HEK293T (cell line): ENCODE data around the gene NOS1.

Experiments
- CTCF ChIA-PET: fragments of 350-600 bp; formaldehyde crosslinking; extraction: SDS; loops from one replicate; lab custom pipeline; 2021; ENCODE audit warnings: antibody characterized with exemption, inconsistent platforms; lab: Yijun Ruan, JAX
- POLR2A ChIA-PET: fragments of 350-600 bp; formaldehyde crosslinking; extraction: SDS; loops from one replicate; lab custom pipeline; 2020; ENCODE audit warnings: antibody characterized with exemption, inconsistent platforms; lab: Yijun Ruan, JAX
- DNase-seq: peaks from one replicate; pipeline ENCODE4 v3.0.0; 2012; ENCODE audit warnings: mixed read lengths; ENCODE audit errors: extremely low spot score
- ARNT ChIP-seq: fragments of 450-650 bp; IDR thresholded peaks from 2 replicates; pipeline ENCODE4 v1.6.1; 2017; ENCODE audit warnings: mild to moderate bottlenecking
- BHLHE40 ChIP-seq: fragments of 450-650 bp; IDR thresholded peaks from 2 replicates; pipeline ENCODE4 v1.6.1; 2016; ENCODE audit warnings: mild to moderate bottlenecking, moderate library complexity, borderline replicate concordance
- CTBP1 ChIP-seq: fragments of 450-650 bp; IDR thresholded peaks from 2 replicates; pipeline ENCODE4 v1.6.1; 2016; ENCODE audit warnings: borderline replicate concordance
- ELF4 ChIP-seq: fragments of 450-650 bp; IDR thresholded peaks from 2 replicates; pipeline ENCODE4 v1.6.1; 2017; ENCODE audit warnings: antibody characterized with exemption
- FOXA1 ChIP-seq: fragments of 450-650 bp; IDR thresholded peaks from 2 replicates; pipeline ENCODE4 v1.6.1; 2016; ENCODE audit warnings: mild to moderate bottlenecking
- FOXK2 ChIP-seq: fragments of 450-650 bp; IDR thresholded peaks from 2 replicates; pipeline ENCODE4 v1.6.1; 2016; ENCODE audit warnings: mild to moderate bottlenecking
- FOXM1 ChIP-seq: fragments of 450-650 bp; IDR thresholded peaks from 2 replicates; pipeline ENCODE4 v1.6.1; 2017; ENCODE audit warnings: mild to moderate bottlenecking, borderline replicate concordance
- HDGF ChIP-seq: fragments of 450-650 bp; IDR thresholded peaks from 2 replicates; pipeline ENCODE4 v1.6.1; 2017; ENCODE audit warnings: antibody characterized with exemption, borderline replicate concordance
- L3MBTL2 ChIP-seq: fragments of 450-650 bp; conservative IDR thresholded peaks from 2 replicates; pipeline ENCODE4 v1.6.1; 2016; ENCODE audit warnings: mild to moderate bottlenecking
- LEF1 ChIP-seq: fragments of 450-650 bp; IDR thresholded peaks from 2 replicates; pipeline ENCODE4 v1.6.1; 2017; ENCODE audit warnings: mild to moderate bottlenecking, borderline replicate concordance
- NFRKB ChIP-seq: fragments of 450-650 bp; IDR thresholded peaks from 2 replicates; pipeline ENCODE4 v1.6.1; 2016; ENCODE audit warnings: mild to moderate bottlenecking, moderate library complexity
- SP1 ChIP-seq: fragments of 450-650 bp; IDR thresholded peaks from 2 replicates; pipeline ENCODE4 v1.6.1; 2017
- SUZ12 ChIP-seq: fragments of 450-650 bp; IDR thresholded peaks from 2 replicates; pipeline ENCODE4 v1.6.1; 2016; ENCODE audit warnings: mild to moderate bottlenecking
- TARDBP ChIP-seq: fragments of 450-650 bp; IDR thresholded peaks from 2 replicates; pipeline ENCODE4 v1.6.1; 2016
- ZNF384 ChIP-seq: fragments of 450-650 bp; IDR thresholded peaks from 2 replicates; pipeline ENCODE4 v1.6.1; 2016
- TF ChIP-seq, protein P1 (sequence below): fragments of 450-650 bp; IDR thresholded peaks from 2 replicates; pipeline ENCODE4 v1.6.1; 2016

Gene NOS1

DNA sequence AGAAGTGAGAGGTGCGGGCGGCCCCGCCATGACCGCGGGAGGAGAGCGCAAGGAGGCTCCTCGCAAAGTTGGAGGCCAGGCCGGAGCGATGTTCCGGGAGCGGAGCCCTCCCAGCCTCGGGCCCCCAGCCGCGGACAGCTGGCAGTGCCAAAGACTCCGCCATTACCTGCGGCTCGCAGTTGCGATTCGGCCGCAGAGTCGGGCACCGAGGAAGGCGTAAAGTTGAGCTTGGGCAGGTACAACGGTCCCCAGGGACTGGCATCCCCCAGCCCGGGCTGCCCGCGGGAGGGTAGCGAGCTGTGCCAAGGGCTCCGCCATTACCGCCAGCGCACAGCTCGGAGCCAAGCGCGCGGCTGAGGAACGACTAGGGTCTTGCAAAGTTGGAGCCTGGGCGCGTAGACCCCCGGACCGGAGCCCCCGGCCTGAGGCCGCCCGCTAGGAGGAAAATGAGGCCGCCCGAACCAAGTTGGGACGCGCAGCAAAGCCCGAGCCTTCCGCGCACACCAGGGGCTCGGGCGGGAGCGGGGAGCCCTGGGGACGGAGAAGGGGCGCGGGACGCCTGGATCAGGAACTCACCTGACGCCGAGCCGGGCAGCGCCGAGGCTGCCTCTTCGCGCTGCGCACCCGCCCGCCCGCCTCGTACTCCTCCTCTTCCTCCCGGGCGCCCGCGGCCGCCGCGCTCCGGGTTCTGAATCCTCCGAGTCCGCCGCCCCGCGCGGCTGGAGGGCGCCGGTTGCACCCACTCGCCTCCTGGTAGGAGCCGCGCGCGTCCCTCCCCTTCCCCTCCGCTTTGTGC, 677 bp downstream of the NOS1 start:
- POLR2A ChIA-PET = no interaction called here
- no peak for DNase-seq
- CTCF ChIA-PET = interaction anchor here (0.5 to 0.8 kb wide), 3 partner anchors 16 to 326 kb away, joined by 3 to 5 read pairs (median 3); no protein-coding TSS in a partner anchor
- TF ChIP-seq LEF1 = no peak
- no peak for TF ChIP-seq BHLHE40
- no peak for TF ChIP-seq FOXK2
- TF ChIP-seq, protein P1, sequence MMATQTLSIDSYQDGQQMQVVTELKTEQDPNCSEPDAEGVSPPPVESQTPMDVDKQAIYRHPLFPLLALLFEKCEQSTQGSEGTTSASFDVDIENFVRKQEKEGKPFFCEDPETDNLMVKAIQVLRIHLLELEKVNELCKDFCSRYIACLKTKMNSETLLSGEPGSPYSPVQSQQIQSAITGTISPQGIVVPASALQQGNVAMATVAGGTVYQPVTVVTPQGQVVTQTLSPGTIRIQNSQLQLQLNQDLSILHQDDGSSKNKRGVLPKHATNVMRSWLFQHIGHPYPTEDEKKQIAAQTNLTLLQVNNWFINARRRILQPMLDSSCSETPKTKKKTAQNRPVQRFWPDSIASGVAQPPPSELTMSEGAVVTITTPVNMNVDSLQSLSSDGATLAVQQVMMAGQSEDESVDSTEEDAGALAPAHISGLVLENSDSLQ = no peak

DNA sequence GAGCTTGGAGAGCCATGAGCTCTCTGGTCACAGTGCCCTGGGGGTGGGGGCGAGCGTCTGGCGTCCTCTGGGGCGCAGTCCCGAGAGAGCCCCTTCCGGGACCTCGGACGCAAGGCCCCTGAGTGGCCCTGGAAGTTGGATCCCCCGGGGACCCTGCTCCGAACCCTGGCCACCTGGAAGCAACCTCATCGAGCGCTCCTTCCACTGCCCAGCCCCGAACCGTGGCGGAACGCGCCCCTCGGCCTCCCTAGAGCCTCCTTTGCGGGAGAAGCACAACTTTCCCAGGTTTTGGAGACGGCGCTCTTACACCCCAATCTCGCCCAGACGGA, 1.2 kb downstream of the NOS1 start:
- ChIA-PET POLR2A (no interaction called here), CTCF (interaction anchor here (0.5 kb wide), 1 partner anchor 15 kb away, joined by 5 read pairs; no protein-coding TSS in a partner anchor)
- TF ChIP-seq L3MBTL2 (no peak), ELF4 (no peak)
- DNase-seq = no peak

DNA sequence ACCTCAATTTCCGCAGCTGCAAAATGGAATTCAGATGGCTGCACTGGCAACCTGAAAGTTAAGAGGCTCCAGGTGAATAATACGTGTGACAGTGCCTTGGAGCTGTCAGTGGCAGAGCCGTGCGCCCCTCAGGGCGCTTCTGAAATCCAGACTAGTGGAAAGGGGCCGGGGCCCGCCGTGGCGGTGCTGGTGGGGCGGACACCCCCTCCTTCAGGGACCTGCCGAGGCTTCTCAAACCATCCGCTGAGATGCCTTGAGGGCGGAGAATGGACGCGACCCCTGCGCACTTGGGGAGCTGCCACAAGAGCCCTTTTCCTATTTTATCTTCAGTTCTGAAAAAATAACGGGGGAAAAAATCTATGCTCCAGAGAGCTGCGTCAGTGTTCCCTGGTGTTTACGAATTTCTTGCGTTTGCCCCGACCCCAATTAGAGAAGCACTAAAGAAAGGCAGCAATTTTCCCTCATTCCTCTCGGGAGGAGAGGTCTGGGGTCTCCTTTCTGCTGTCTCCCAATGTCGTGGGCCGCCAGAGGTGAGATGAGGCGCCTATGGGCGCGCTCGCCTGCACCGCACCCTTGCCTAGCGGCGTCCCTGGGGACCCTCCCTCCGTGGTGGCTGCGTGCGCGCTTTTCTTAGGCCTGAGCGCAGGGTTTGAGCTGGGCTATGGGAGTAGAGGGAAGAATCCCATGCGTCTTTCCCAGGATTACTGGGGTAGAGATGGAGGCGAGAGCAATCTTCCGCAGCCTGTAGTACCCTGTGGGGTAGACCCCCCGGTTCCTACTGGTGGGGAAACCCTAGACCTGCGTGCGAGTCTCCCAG, 2.2 kb downstream of the NOS1 start:
- CTCF ChIA-PET = no interaction called here
- POLR2A ChIA-PET = no interaction called here

DNA sequence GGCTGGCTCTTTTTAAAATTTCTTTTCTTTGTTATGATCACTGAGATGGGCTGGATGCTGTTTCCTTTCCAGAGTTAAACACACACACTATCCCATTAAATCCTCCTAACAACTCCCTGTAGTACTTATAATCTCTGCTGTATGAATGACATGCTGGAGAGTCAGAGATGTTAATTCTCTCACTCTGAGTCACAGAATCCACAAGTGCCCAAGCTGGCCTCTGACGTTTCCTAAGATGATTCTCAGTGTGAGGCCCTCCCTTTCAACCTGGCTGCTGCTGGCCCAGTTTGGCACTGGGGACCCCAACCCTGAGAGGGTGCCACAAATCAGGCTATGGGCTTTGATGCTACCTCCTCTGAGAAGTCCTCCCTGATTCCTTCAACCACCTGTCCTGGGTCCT, 5.4 kb downstream of the NOS1 start:
- ChIA-PET CTCF (no interaction called here), POLR2A (no interaction called here)
- TF ChIP-seq FOXK2 = no peak
- no peak for TF ChIP-seq BHLHE40
- no peak for TF ChIP-seq ELF4
- TF ChIP-seq FOXM1 = no peak
- TF ChIP-seq HDGF = no peak
- TF ChIP-seq LEF1 = no peak
- no peak for TF ChIP-seq ARNT
- no peak for DNase-seq

More for the DNA sequence above, 2.2 kb downstream of the NOS1 start:
- TF ChIP-seq HDGF (no peak), L3MBTL2 (no peak), NFRKB (no peak), BHLHE40 (no peak), ARNT (no peak), ELF4 (no peak), FOXM1 (no peak), FOXK2 (no peak), ZNF384 (no peak), FOXA1 (no peak), CTBP1 (no peak), SP1 (no peak), SUZ12 (no peak)
- TF ChIP-seq, protein P1 = no peak
- no peak for DNase-seq

DNA sequence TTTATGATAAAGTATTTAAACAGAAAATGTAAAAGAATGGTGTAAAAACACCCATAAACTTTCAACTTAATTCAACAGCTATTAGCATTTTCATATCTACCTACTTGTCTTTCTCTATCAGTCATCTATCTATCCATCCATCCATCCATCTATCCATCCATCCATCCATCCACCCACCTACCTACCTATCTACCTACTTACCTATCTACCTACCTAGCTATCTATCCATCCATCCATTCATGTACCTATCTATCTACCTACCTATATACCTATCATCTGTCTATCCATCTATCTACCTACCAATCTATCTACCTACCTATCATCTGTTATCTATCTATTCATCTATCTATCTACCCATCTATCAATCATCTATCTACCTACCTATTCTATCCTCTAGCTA, 8.5 kb downstream of the NOS1 start:
- ChIA-PET CTCF (no interaction called here), POLR2A (no interaction called here)
- TF ChIP-seq, protein P1 = no peak
- TF ChIP-seq NFRKB (no peak), HDGF (no peak), BHLHE40 (no peak), FOXM1 (no peak), FOXA1 (no peak), ELF4 (no peak), LEF1 (no peak), CTBP1 (no peak), ZNF384 (no peak), L3MBTL2 (no peak), FOXK2 (no peak)
- no peak for DNase-seq

DNA sequence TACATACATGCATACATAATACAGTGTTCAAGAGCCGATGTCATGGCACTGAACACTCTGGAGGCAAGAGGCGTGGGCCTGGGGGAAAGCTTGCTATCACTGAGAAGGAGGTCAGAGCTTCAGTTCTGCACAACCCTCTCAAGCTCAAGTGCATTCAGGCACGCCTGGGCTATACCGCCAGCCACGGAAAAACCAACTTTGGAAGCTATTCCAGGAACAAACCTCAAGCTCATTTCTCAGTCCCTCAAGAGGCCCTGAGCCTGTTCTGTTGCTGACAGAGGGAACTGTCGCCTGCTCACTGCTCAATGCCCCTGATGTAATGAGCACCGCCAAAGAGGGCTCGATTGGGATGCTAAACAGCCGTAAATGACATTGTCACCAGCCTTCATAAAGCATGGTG, 9.2 kb downstream of the NOS1 start:
- DNase-seq = no peak
- TF ChIP-seq NFRKB (no peak), FOXK2 (no peak), LEF1 (no peak), HDGF (no peak), CTBP1 (no peak)
- ChIA-PET POLR2A (no interaction called here), CTCF (no interaction called here)

DNA sequence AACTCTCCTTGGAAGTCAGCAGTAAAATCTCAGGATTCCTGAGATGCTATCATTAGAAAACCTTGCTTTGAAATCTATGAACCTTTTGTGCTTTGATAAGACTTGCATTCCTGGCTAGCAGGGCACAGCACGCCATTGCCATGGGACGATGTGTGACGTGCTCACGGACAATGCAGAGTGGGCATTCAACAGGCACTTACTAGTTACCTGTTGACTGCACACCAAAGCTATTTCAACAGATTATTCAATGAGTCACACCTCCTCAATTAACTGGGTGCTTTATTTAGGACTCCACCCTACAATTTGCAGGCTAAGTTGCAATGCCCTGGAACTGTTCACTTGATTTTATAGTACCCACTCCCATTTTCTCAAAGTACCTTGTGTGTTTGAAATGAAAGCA, 11.3 kb downstream of the NOS1 start:
- POLR2A ChIA-PET = no interaction called here
- TF ChIP-seq ELF4 = no peak
- TF ChIP-seq FOXM1 = no peak
- TF ChIP-seq LEF1 = no peak
- no peak for TF ChIP-seq FOXK2
- TF ChIP-seq SUZ12 = no peak
- TF ChIP-seq HDGF = no peak
- TF ChIP-seq TARDBP = no peak
- TF ChIP-seq ZNF384 = no peak
- no peak for TF ChIP-seq BHLHE40
- TF ChIP-seq ARNT = no peak
- TF ChIP-seq FOXA1 = no peak
- CTCF ChIA-PET = no interaction called here
- DNase-seq = no peak
